Measurements from ENCODE around the gene KLHL12. TPM values are rescaled to one million over a fixed set of nuclear protein-coding genes. Genes with fewer than 3 reads are reported as not detected.

The KLHL12 gene
- polyA plus RNA-seq, 1 donor, result 19.7 TPM

GRCh38 chr1:202880961-202881460 lies 46.0 kb downstream of the KLHL12 start:
- no peak for DNase-seq

GRCh38 chr1:202880062-202880461 lies 47.0 kb downstream of the KLHL12 start:
- no peak for DNase-seq

- DNase-seq, result no peak
Observed at GRCh38 chr1:202879128-202879527, 47.9 kb downstream of the KLHL12 start.

GRCh38 chr1:202873026-202873425 lies 54.0 kb downstream of the KLHL12 start:
- DNase-seq, result no peak

GRCh38 chr1:202871367-202871766 lies 55.7 kb downstream of the KLHL12 start:
- DNase-seq, result no peak

- no peak for DNase-seq
Observed at GRCh38 chr1:202862679-202863560, 64.1 kb downstream of the KLHL12 start.

- DNase-seq, result peak; percentile 77
Observed at GRCh38 chr1:202861420-202862132, 65.5 kb downstream of the KLHL12 start.

- peak; percentile 9 for DNase-seq
Observed at GRCh38 chr1:202860744-202861419, 66.2 kb downstream of the KLHL12 start.

- no peak for DNase-seq
Observed at GRCh38 chr1:202858789-202859414, 68.1 kb downstream of the KLHL12 start.

GRCh38 chr1:202858331-202858730 lies 68.7 kb downstream of the KLHL12 start:
- DNase-seq, result peak; percentile 38

GRCh38 chr1:202857136-202857610 lies 69.9 kb downstream of the KLHL12 start:
- DNase-seq, result no peak

GRCh38 chr1:202856014-202856413 lies 71.0 kb downstream of the KLHL12 start:
- no peak for DNase-seq

- DNase-seq, result no peak
Observed at GRCh38 chr1:202854787-202855186, 72.2 kb downstream of the KLHL12 start.

- no peak for DNase-seq
Observed at GRCh38 chr1:202852163-202852904, 74.7 kb downstream of the KLHL12 start.

- no peak for DNase-seq
Observed at GRCh38 chr1:202850593-202851362, 76.3 kb downstream of the KLHL12 start.

- no peak for DNase-seq
Observed at GRCh38 chr1:202848191-202848542, 78.9 kb downstream of the KLHL12 start.

GRCh38 chr1:202844935-202845334 lies 82.1 kb downstream of the KLHL12 start:
- DNase-seq, result no peak

- no peak for DNase-seq
Observed at GRCh38 chr1:202844259-202844658, 82.8 kb downstream of the KLHL12 start.

- DNase-seq, result no peak
Observed at GRCh38 chr1:202843081-202843480, 84.0 kb downstream of the KLHL12 start.
